ENCODE measurements around the gene BRINP1.

The BRINP1 gene

GRCh38 chr9:119318371-119318770 is 50.9 kb downstream of the BRINP1 start:
- no peak for TF ChIP-seq GATA2 (IDR thresholded peaks at IDR 0.05; ENCODE audit: low read depth, low read length)
- TF ChIP-seq GATA3 (IDR thresholded peaks at IDR 0.05; ENCODE audit: low read depth, low read length) = no peak

GRCh38 chr9:119313846-119314245 is 55.4 kb downstream of the BRINP1 start:
- TF ChIP-seq GATA3 (IDR thresholded peaks at IDR 0.05; ENCODE audit: low read depth, low read length) = no peak
- TF ChIP-seq GATA2 (IDR thresholded peaks at IDR 0.05; ENCODE audit: low read depth, low read length) = no peak

GRCh38 chr9:119310741-119311140 is 58.5 kb downstream of the BRINP1 start:
- TF ChIP-seq GATA2 (IDR thresholded peaks at IDR 0.05; ENCODE audit: low read depth, low read length) (no peak), GATA3 (IDR thresholded peaks at IDR 0.05; ENCODE audit: low read depth, low read length) (no peak)

- TF ChIP-seq GATA3 (IDR thresholded peaks at IDR 0.05; ENCODE audit: low read depth, low read length) (no peak), GATA2 (IDR thresholded peaks at IDR 0.05; ENCODE audit: low read depth, low read length) (no peak)
Observed at GRCh38 chr9:119307471-119307870, 61.8 kb downstream of the BRINP1 start.

GRCh38 chr9:119304555-119304954 is 64.7 kb downstream of the BRINP1 start:
- TF ChIP-seq GATA2 (IDR thresholded peaks at IDR 0.05; ENCODE audit: low read depth, low read length) (no peak), GATA3 (IDR thresholded peaks at IDR 0.05; ENCODE audit: low read depth, low read length) (no peak)

- no peak for TF ChIP-seq GATA3 (IDR thresholded peaks at IDR 0.05; ENCODE audit: low read depth, low read length)
- TF ChIP-seq GATA2 (IDR thresholded peaks at IDR 0.05; ENCODE audit: low read depth, low read length) = no peak
Observed at GRCh38 chr9:119302988-119303698, 66.1 kb downstream of the BRINP1 start.

GRCh38 chr9:119298076-119298853 is 71.0 kb downstream of the BRINP1 start:
- TF ChIP-seq GATA3 (IDR thresholded peaks at IDR 0.05; ENCODE audit: low read depth, low read length) = no peak
- TF ChIP-seq GATA2 (IDR thresholded peaks at IDR 0.05; ENCODE audit: low read depth, low read length) = no peak

- TF ChIP-seq GATA2 (IDR thresholded peaks at IDR 0.05; ENCODE audit: low read depth, low read length) (no peak), GATA3 (IDR thresholded peaks at IDR 0.05; ENCODE audit: low read depth, low read length) (no peak)
Observed at GRCh38 chr9:119291554-119291953, 77.7 kb downstream of the BRINP1 start.

GRCh38 chr9:119289740-119290433 is 79.3 kb downstream of the BRINP1 start:
- TF ChIP-seq GATA2 (IDR thresholded peaks at IDR 0.05; ENCODE audit: low read depth, low read length) (no peak), GATA3 (IDR thresholded peaks at IDR 0.05; ENCODE audit: low read depth, low read length) (no peak)

- TF ChIP-seq GATA3 (IDR thresholded peaks at IDR 0.05; ENCODE audit: low read depth, low read length) = no peak
- no peak for TF ChIP-seq GATA2 (IDR thresholded peaks at IDR 0.05; ENCODE audit: low read depth, low read length)
Observed at GRCh38 chr9:119284587-119285337, 84.5 kb downstream of the BRINP1 start.

- TF ChIP-seq GATA3 (IDR thresholded peaks at IDR 0.05; ENCODE audit: low read depth, low read length) (no peak), GATA2 (IDR thresholded peaks at IDR 0.05; ENCODE audit: low read depth, low read length) (no peak)
Observed at GRCh38 chr9:119284118-119284517, 85.1 kb downstream of the BRINP1 start.

GRCh38 chr9:119283078-119283794 is 86.0 kb downstream of the BRINP1 start:
- TF ChIP-seq GATA3 (IDR thresholded peaks at IDR 0.05; ENCODE audit: low read depth, low read length) (no peak), GATA2 (IDR thresholded peaks at IDR 0.05; ENCODE audit: low read depth, low read length) (no peak)

GRCh38 chr9:119282476-119283077 is 86.7 kb downstream of the BRINP1 start:
- no peak for TF ChIP-seq GATA3 (IDR thresholded peaks at IDR 0.05; ENCODE audit: low read depth, low read length)
- TF ChIP-seq GATA2 (IDR thresholded peaks at IDR 0.05; ENCODE audit: low read depth, low read length) = no peak
